GM12875 (cell line): Measurements from ENCODE around the gene PAWR.

ENCODE experiments used
- H3K4me3 ChIP-seq: one replicate; pipeline ENCODE4 v1.5.1; 2011; ENCODE audit warnings: low read depth, low read length, control low read depth
- CTCF ChIP-seq: IDR thresholded peaks from 2 replicates; pipeline ENCODE4 v1.5.1; 2011; ENCODE audit warnings: low read depth, mild to moderate bottlenecking, control low read depth, inconsistent platforms, low read length, moderate library complexity, borderline replicate concordance; ENCODE audit not compliant: insufficient read depth

PAWR gene

GRCh38 chr12:79710707-79711483 is 20.1 kb upstream of the PAWR start:
- TF ChIP-seq CTCF = no peak
- H3K4me3 ChIP-seq = no peak overlapping the region

- no peak for TF ChIP-seq CTCF
- H3K4me3 ChIP-seq = no peak overlapping the region
Observed at GRCh38 chr12:79707830-79708229, 17.1 kb upstream of the PAWR start.

- no peak overlapping the region for H3K4me3 ChIP-seq
- no peak for TF ChIP-seq CTCF
Observed at GRCh38 chr12:79706676-79707075, 15.9 kb upstream of the PAWR start.

GRCh38 chr12:79706156-79706555 is 15.4 kb upstream of the PAWR start:
- no peak overlapping the region for H3K4me3 ChIP-seq
- no peak for TF ChIP-seq CTCF

GRCh38 chr12:79698966-79699365 is 8.2 kb upstream of the PAWR start:
- no peak overlapping the region for H3K4me3 ChIP-seq
- TF ChIP-seq CTCF = no peak

GRCh38 chr12:79696416-79696815 is 5.7 kb upstream of the PAWR start:
- H3K4me3 ChIP-seq = no peak overlapping the region
- TF ChIP-seq CTCF = no peak

- TF ChIP-seq CTCF = no peak
- H3K4me3 ChIP-seq = no peak overlapping the region
Observed at GRCh38 chr12:79692860-79693577, 2.3 kb upstream of the PAWR start.
